ENCODE data around the gene TSGA10. TPM values are rescaled to one million over a fixed set of nuclear protein-coding genes. Genes with fewer than 3 reads are reported as not detected.

TSGA10 gene
- total and polyA plus RNA-seq, 11 donors = 0.75 to 63.7 (median 2.8) TPM

- intact Hi-C loops (cut with DNase I) = no loop called here
- H3K36me3 ChIP-seq = no peaks in the 10 kb centered on the region
- H3K27me3 ChIP-seq = peaks cover 0 to 8% (median 0%) of the 10 kb centered on the region in 9 donors
- TF ChIP-seq, protein P1, sequence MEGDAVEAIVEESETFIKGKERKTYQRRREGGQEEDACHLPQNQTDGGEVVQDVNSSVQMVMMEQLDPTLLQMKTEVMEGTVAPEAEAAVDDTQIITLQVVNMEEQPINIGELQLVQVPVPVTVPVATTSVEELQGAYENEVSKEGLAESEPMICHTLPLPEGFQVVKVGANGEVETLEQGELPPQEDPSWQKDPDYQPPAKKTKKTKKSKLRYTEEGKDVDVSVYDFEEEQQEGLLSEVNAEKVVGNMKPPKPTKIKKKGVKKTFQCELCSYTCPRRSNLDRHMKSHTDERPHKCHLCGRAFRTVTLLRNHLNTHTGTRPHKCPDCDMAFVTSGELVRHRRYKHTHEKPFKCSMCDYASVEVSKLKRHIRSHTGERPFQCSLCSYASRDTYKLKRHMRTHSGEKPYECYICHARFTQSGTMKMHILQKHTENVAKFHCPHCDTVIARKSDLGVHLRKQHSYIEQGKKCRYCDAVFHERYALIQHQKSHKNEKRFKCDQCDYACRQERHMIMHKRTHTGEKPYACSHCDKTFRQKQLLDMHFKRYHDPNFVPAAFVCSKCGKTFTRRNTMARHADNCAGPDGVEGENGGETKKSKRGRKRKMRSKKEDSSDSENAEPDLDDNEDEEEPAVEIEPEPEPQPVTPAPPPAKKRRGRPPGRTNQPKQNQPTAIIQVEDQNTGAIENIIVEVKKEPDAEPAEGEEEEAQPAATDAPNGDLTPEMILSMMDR (IDR thresholded peaks at IDR 0.05) = no peak
- no peak for TF ChIP-seq POLR2A (IDR thresholded peaks at IDR 0.05)
- 69 to 76% (median 70%) methylated on average over 1 of the region's 1 CpG for WGBS, 4 donors
- DNase-seq = no peak
- peaks cover 0 to 3% (median 0%) of the 10 kb centered on the region in 12 donors for H3K9me3 ChIP-seq
- H3K4me1 ChIP-seq = no peaks in the 10 kb centered on the region
- H3K4me3 ChIP-seq = no peak overlapping the region
- H3K27ac ChIP-seq = no peak overlapping the region
- ATAC-seq = no peak
Observed at GRCh38 chr2:99088017-99088416, 66.7 kb downstream of the TSGA10 start.

GRCh38 chr2:99086385-99086784, 68.4 kb downstream of the TSGA10 start:
- ATAC-seq (no peak), DNase-seq (no peak)
- H3K36me3 ChIP-seq = no peaks in the 10 kb centered on the region
- H3K9me3 ChIP-seq = no peaks in the 10 kb centered on the region
- TF ChIP-seq POLR2A (IDR thresholded peaks at IDR 0.05) = no peak
- TF ChIP-seq, protein P1 (IDR thresholded peaks at IDR 0.05) = no peak
- 53 to 76% (median 70%) methylated on average over 1 of the region's 1 CpG for WGBS, 4 donors
- no peak overlapping the region for H3K27ac ChIP-seq
- no peak overlapping the region for H3K4me3 ChIP-seq
- peaks cover 0 to 22% (median 8%) of the 10 kb centered on the region in 9 donors for H3K27me3 ChIP-seq
- intact Hi-C loops (cut with DNase I) = no loop called here
- H3K4me1 ChIP-seq = no peaks in the 10 kb centered on the region

- Histone ChIP-seq H3K27ac (no peak overlapping the region), H3K4me3 (no peak overlapping the region), H3K9me3 (no peaks in the 10 kb centered on the region), H3K27me3 (peaks cover 0 to 31% (median 8%) of the 10 kb centered on the region in 9 donors), H3K4me1 (no peaks in the 10 kb centered on the region), H3K36me3 (no peaks in the 10 kb centered on the region)
- ATAC-seq = no peak
- 67 to 84% (median 73%) methylated on average over 2 of the region's 2 CpGs for WGBS, 4 donors
- TF ChIP-seq, protein P1 (IDR thresholded peaks at IDR 0.05) = peak in 3 of 12 donors; percentile 14 to 21 (median 20)
- TF ChIP-seq POLR2A (IDR thresholded peaks at IDR 0.05) = no peak
- intact Hi-C loops (cut with DNase I) = no loop called here
- DNase-seq = no peak
Observed at GRCh38 chr2:99085421-99085820, 69.3 kb downstream of the TSGA10 start.

- ATAC-seq (no peak), DNase-seq (no peak)
- Histone ChIP-seq H3K9me3 (no peaks in the 10 kb centered on the region), H3K4me3 (no peak overlapping the region), H3K36me3 (no peaks in the 10 kb centered on the region), H3K4me1 (no peaks in the 10 kb centered on the region), H3K27ac (no peak overlapping the region), H3K27me3 (peaks cover 0 to 35% (median 8%) of the 10 kb centered on the region in 9 donors)
- WGBS, 4 donors = 50 to 70% (median 59%) methylated on average over 4 of the region's 4 CpGs
- no peak for TF ChIP-seq POLR2A (IDR thresholded peaks at IDR 0.05)
- TF ChIP-seq, protein P1 (IDR thresholded peaks at IDR 0.05) = no peak
- intact Hi-C loops (cut with DNase I) = no loop called here
Observed at GRCh38 chr2:99084256-99084655, 70.5 kb downstream of the TSGA10 start.
